A549 (cell line): ENCODE measurements around the gene NUDT5.

Experiments
- BHLHE40 ChIP-seq: IDR thresholded peaks from 2 replicates; pipeline ENCODE4 v1.6.1; 2012; ENCODE audit warnings: low read depth, low read length, inconsistent platforms
- FOSL2 ChIP-seq, 2 experiments: fragments of 450-650 bp in 1 of 2; fragments of >200 bp in 1 of 2; sonication (Bioruptor Twin) in 1 of 2; formaldehyde crosslinking; IDR thresholded peaks; 2 replicates each; pipeline versions ENCODE4 v1.5.0 to v1.6.1; 2016 to 2020; ENCODE audit warnings: mild to moderate bottlenecking in 1 of 2, moderate library complexity in 1 of 2
- KDM5A ChIP-seq: fragments of 200-600 bp; sonication (generic); IDR thresholded peaks from 2 replicates; pipeline ENCODE4 v1.6.1; 2016; ENCODE audit warnings: antibody characterized with exemption, mild to moderate bottlenecking
- POLR2A ChIP-seq: IDR thresholded peaks from 2 replicates; pipeline ENCODE4 v1.6.1; 2012; ENCODE audit warnings: mild to moderate bottlenecking, low read length
- ZSCAN20 ChIP-seq: fragments of 250-450 bp; sonication (Bioruptor Pico); IDR thresholded peaks from 2 replicates; pipeline ENCODE4 v1.8.0; 2022; ENCODE audit warnings: mild to moderate bottlenecking, moderate library complexity
- TF ChIP-seq, protein P1 (sequence below): fragments of >200 bp; sonication (Bioruptor Twin); formaldehyde crosslinking; IDR thresholded peaks from 3 replicates; pipeline ENCODE4 v1.5.1; 2016

DNA sequence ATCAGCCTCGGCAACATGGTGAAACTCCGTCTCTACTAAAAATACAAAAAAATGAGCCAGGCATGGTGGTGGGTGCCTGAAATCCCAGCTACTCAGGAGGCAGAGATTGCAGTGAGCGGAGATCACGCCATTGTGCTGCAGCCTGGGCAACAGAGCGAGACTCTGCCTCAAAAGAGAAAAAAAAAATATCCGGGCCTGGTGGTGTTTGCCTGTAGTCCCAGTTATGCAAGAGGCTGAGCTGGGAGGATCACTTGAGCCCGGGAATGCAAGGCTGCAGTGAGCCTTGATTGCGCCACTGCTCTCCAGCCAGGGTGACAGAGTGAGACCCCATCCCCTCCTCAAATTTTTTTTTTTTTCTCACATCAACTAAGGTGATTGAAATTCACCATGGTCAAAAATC lies 43.1 kb upstream of the NUDT5 start:
- TF ChIP-seq, protein P1, sequence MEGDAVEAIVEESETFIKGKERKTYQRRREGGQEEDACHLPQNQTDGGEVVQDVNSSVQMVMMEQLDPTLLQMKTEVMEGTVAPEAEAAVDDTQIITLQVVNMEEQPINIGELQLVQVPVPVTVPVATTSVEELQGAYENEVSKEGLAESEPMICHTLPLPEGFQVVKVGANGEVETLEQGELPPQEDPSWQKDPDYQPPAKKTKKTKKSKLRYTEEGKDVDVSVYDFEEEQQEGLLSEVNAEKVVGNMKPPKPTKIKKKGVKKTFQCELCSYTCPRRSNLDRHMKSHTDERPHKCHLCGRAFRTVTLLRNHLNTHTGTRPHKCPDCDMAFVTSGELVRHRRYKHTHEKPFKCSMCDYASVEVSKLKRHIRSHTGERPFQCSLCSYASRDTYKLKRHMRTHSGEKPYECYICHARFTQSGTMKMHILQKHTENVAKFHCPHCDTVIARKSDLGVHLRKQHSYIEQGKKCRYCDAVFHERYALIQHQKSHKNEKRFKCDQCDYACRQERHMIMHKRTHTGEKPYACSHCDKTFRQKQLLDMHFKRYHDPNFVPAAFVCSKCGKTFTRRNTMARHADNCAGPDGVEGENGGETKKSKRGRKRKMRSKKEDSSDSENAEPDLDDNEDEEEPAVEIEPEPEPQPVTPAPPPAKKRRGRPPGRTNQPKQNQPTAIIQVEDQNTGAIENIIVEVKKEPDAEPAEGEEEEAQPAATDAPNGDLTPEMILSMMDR = no peak
- TF ChIP-seq FOSL2 (IDR thresholded peaks at IDR 0.05) (no peak), FOSL2 (CRISPR knock-in tag; IDR thresholded peaks at IDR 0.05) (no peak), POLR2A (no peak), ZSCAN20 (CRISPR knock-in tag) (no peak), KDM5A (no peak), BHLHE40 (no peak)
